Stimulated activated CD4-positive, alpha-beta T cell treated with anti-CD3 and anti-CD28 coated beads, Interleukin-1b, Interleukin-23, amount 100 ng/mL, for 1 hour (primary cell): ENCODE results near the gene SNX18.
"Not testable (repeated sequence)": the region's sequence is repeated elsewhere in the genome, so short reads cannot be mapped to it uniquely, and the experiment has no call there.

Experiments used
- DNase-seq, 2 donors: peaks; one replicate each; pipeline ENCODE4 v3.0.0-alpha.2; 2020; ENCODE audit warnings: low read depth in 2 of 2

Gene SNX18

DNA sequence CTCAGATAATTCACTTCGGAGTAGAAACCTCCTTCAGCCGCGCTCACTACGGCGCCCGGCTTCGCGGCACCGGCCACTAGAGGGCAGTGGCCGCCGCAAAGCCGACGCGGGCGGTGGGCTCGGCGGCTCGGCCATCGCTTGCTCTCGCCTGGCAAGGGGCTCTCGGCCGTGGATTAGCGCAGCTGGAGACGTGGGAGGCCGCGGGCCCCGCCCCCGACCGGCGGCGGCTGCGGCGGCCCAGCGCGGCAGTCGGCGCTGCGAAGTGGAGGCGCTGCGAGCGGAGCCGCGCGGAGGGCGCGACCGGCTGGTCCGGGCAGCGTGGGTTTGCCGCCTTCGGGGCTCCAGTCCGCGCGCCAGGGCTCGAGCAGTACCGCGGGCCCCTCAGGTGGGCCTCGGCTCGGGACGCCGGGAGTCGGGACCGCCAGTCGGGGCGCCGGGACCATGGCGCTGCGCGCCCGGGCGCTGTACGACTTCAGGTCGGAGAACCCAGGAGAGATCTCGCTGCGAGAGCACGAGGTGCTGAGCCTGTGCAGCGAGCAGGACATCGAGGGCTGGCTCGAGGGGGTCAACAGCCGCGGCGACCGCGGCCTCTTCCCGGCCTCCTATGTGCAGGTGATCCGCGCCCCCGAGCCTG lies at the start of gene SNX18:
TSS of gene SNX18 (plus strand) at position 248 of the 634 bp plus-strand sequence. CDS start at position 442, 194 bp downstream.
- DNase-seq: peak; percentile 74 to 82

DNA sequence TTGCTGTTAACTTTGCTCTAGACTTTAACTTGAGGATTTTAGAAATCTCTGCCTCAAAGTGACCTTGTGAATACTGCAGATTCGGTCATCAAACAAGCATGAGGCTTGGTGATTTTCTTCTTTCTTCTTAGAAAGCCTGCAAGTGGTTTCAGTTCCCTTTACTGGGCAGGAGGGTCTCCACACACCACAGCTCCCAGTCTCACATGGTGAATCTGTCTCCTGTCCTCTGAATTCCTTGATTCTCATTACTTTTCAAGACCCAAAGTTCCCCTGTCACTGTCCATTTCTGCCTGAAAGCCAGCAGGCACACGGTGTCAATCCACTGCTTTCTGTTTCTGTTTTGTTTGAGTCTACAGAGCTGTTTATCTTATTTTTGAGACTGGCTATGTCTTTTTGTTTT lies 47.9 kb upstream of the SNX18 start:
- no peak for DNase-seq

DNA sequence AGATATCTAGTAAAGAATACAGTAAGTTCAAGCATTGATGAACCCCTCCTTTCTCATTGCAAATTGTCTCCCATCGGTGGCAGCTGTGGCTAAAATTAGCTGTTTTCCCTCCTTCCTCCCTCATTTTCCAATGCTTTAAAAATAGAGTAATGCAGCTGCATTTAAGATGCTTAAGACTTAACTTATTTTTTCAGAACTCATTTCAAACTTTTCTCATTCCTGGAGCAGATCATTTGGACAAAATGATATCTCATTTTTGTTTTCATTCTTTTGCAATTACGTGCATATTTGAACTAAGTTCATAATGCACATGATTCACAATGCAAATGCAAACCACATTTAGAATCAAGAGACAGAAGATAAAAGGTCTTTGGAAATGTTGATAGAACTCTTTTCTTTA lies 47.4 kb upstream of the SNX18 start:
- DNase-seq: no peak

GRCh38 chr5:54470677-54471076 lies 46.9 kb upstream of the SNX18 start:
- DNase-seq: no peak

- DNase-seq: no peak
Observed at GRCh38 chr5:54471398-54471797, 46.2 kb upstream of the SNX18 start.

DNA sequence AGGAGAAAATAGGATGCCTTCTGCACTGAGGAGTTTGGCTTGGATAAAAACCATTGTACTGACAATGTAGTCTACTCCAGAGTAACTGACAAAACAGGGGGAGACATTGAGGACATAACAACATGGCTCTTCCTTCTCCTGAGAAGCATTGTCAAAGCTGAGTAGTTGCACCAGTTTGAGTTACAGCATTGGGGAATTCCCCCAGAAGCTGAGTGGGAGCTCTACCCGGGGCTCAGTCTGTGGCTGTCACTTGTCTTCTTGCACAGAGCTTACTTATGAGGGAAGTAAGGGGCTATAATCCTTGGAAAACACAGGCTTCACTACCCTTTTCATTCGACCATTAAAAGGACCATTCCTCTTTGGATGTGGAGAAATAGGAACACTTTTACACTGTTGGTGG lies 40.9 kb upstream of the SNX18 start:
- DNase-seq: no peak

DNA sequence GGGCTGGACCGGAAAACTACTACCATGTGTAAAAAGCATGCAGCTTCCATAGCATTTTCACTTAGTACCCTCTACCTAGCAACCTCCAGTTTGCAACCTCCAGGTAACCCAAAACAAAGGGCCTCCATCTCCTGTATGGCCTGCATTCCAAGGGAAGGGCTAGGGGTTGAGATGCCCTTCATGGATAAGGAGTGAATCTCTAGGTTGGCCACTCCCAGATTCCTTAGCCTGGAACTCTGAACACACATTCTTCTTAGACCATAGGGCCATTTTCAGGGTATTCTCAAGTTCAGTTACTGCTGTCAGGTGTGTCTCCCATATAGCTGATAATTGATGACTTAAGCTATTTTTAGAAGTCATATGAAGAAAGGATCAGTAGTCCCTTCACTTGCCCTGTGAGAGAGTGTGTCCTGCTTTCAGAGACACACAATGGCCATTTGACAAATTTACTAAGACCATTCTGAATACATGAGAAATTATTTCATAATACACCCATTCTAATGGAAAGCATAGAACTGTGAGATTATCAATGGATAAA lies 39.5 kb upstream of the SNX18 start:
- DNase-seq: no peak

DNA sequence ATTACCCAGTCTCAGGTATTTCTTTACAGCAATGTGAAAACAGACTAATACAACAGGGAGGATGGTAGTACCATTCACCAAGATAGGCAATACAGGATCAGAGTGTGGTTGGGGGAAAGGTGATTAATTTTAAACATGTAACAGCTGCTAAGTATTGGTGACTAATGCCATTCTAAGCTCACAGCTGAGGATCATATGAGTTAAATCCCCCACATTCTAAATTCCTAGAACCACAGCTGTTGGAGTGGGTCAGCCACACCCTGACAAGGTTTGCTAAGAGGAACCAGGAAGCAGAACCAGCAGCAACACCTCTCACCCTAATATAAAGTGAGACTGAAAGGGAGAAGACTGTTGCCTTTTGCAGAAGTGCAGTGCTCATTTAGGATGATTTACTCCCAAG lies 37.3 kb upstream of the SNX18 start:
- DNase-seq: no peak

DNA sequence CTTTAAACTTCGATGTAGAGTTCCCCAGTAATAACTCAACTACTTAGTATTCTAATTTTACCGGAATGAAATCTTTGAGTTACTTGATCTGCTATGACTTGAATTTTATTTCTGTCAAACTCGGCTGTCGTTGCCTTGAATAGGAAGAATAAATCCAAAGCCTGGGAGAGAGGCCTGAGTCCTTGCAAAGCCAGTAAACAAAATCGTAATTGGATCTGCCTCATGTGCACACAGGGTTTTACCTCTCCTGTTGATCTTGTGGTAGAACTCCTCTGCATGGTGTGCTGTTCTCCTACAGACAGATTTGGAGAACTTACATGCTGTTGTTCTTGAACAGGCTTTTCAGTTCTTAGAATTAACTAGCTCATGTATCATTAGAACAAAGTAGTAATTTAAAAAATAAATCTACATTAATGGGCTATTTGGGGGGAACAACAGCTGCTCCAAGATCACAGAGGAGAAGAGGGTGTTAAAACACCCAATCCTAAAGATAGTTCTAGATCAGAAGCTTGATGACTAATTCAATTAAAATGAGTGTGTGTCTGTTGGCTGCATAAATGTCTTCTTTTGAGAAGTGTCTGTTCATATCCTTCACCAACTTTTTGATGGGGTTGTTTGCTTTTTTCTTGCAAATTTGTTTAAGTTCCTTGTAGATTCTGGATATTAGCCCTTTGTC lies 33.2 kb upstream of the SNX18 start:
- DNase-seq: no peak

GRCh38 chr5:54485659-54486058 lies 31.9 kb upstream of the SNX18 start:
- DNase-seq: not testable (repeated sequence)

DNA sequence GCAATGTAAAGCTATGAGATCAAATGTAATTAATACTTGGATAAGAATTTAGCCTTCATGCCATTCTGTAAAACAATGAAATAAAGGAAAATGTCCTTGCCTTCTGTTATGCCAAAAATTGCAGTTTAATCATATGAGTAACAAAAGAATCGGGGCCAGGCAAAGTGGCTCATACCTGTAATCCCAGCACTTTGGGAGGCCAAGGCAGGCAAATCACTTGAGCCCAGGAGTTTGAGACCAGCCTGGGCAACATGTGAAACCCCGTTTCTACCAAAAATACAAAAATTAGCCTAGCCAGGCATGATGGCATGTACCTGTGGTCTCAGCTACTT lies 27.9 kb upstream of the SNX18 start:
- not testable (repeated sequence) for DNase-seq

DNA sequence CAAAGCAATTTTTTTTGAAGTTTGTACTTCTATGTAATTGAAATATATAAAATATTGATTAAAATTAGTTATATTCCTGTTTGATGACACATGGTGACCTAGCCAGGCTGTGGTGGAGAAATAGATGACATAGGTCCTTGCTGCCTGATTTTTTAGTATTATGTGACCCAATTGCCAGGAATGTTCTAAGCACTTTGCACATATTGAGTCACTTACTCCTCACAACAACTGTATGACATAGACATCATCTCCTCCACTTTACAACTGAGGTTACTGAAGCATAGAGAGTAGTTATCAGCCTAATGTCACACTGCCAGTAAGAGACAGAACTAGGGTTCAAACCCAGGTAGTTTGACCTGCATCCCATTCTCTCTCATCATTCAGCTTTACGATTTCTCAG lies 26.2 kb upstream of the SNX18 start:
- no peak for DNase-seq

DNA sequence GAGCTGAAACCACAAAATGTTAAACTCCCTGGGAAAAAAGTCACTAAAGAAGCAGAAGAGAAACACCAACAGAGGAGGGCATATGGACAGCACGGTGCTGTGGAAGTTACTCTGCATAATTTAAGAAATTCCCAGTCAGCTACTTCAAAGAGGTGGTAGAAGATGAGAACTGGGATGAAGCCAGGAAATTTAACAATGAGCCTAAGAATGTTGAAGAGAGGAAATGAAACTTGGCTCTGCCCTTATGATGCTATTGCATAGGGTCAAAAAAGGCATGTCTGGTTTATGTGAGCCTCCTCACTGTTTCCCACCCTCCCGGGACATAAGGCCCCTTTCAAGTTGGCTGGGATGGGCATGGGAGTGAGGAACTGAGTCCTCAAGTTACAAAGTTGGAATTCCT lies 25.4 kb upstream of the SNX18 start:
- DNase-seq: no peak

DNA sequence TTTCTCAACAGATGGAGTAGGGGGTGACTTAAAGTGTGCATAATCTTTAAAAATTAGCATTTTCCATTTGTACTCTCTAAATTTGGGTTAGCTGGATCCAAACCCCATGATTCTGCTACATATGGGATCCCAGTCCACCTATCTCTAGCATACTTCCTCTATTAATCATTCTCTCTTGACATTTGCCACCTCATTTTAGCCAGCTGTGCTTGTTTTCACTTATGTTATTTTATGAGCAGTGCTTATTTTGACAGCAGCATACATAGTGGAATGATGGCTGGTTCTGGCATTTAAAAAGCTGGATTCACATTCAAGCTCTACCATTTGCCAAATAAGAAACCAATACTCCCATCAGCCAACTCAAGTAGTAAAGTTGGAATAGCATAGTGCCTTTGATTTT lies 22.5 kb upstream of the SNX18 start:
- DNase-seq: no peak

DNA sequence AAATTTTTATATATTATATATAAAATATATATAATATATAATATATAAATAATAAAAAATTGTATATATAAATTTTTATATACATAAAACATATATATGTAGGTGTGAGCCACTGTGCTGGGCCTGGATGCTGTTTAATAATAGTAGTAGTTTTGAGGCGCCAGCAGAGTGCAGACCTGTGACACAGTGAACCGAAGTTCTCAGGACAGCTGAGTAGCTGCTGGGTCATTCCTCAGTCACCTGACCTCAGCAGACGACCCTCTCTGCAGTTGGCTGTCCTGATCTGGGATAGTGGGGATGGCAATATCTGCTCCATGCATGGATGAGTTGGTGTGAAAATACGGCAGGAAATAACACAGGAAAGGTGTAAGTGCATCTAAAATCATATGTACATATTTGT lies 3.3 kb upstream of the SNX18 start:
- no peak for DNase-seq

DNA sequence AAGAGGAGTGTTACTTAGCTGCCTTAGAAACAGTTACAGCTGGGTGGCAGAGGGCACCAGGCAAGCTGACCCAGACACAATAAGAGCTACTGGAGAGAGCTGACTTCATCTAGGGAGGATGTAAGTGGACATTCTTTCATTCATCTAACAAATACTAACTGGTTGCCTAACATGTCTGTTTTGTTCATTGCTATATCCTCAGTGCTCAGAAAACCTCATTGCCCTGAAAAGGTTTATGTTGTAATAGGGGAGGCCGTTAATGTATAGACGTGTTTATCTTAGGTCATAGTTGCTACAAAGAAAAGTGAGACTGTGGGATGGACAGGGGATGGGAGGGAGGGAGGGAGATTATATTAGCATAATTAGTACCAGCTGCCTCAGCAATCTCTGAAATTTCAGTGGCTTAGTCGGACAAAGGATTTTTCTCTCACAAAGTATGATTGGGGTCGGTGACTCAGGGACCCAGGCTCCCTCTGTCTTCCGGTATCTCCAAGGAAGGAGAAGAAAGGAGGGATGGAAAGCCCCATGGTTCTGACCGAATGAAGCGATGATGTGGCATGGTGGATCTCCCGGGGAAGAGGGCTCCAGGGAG lies 2.6 kb upstream of the SNX18 start:
- DNase-seq: no peak

DNA sequence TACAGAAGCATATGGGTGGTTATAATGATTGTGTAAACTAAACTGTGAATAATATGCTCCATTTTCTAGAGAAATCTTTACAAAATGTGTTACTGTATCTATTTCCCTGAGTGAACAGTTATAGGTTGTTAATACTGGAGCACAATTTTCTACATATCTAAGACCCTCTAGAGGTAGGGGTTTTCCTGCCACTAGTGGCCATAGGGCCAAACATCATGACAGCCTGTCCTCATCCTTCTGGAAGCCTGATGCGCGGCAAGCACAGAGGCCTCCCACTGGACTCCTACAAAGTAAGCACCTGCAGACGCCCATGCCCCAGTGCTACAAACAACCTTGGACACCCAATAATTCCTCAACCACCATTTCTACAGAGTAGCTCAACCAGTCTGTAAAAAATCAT lies 1.9 kb upstream of the SNX18 start:
- DNase-seq: no peak

DNA sequence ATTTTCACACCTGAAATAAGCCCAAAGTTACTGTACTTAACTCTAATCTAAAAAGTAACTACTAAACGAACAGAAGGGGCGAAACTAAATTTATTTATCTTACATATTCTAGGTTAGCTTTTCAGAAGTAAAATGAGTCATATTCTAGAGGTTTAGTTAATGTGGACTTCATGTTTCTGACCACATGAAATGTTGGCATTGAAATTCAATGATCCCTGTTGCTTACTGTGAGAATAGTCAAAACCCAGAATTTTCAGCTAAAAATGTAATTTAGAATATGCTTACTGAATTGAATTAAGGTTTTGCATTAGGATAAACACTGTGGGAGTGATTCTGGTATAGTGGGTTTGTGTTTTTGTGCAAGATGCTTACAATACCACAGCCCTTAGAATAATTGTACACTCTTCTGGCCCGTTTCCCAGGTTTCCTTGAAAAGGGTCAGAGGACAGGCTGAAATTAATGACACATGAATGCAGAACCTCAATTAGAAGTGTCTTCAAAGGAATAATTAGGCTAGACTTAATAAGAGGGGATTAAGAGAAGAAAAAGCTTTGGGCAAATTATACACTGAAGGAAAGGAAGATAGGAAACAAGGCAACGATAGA lies 1.4 kb upstream of the SNX18 start:
- DNase-seq: no peak

- no peak for DNase-seq
Observed at GRCh38 chr5:54517174-54517511, 416 bp upstream of the SNX18 start.

DNA sequence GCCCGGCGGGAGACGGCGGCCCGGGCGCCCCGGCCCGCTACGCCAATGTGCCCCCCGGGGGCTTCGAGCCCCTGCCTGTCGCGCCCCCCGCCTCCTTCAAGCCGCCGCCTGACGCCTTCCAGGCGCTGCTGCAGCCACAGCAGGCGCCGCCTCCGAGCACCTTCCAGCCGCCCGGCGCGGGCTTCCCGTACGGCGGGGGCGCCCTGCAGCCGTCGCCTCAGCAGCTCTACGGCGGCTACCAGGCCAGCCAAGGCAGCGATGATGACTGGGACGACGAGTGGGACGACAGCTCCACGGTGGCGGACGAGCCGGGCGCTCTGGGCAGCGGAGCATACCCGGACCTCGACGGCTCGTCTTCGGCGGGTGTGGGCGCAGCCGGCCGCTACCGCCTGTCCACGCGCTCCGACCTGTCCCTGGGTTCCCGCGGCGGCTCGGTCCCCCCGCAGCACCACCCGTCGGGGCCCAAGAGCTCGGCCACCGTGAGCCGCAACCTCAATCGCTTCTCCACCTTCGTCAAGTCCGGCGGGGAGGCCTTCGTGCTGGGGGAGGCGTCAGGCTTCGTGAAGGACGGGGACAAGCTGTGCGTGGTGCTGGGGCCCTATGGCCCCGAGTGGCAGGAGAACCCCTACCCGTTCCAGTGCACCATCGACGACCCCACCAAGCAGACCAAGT lies 723 bp downstream of the SNX18 start:
- peak in 1 of 2 donors; percentile 30 for DNase-seq

DNA sequence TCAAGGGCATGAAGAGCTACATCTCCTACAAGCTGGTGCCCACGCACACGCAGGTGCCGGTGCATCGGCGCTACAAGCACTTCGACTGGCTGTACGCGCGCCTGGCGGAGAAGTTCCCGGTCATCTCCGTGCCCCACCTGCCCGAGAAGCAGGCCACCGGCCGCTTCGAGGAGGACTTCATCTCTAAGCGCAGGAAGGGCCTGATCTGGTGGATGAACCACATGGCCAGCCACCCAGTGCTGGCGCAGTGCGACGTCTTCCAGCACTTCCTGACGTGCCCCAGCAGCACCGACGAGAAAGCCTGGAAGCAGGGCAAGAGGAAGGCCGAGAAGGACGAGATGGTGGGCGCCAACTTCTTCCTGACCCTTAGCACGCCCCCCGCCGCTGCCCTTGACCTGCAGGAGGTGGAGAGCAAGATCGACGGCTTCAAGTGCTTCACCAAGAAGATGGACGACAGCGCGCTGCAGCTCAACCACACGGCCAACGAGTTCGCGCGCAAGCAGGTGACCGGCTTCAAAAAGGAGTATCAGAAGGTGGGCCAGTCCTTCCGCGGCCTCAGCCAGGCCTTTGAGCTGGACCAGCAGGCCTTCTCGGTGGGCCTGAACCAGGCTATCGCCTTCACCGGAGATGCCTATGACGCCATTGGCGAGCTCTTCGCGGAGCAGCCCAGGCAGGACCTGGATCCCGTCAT lies 1.4 kb downstream of the SNX18 start:
- DNase-seq: no peak

- no peak for DNase-seq
Observed at GRCh38 chr5:54519509-54519876, 1.9 kb downstream of the SNX18 start.
